TTC549 (cell line): ENCODE data around the gene SORL1.

Experiments used
- FAIRE-seq: peaks from 2 replicates; lab custom pipeline; 2012; peaks lifted over from hg19 to GRCh38; lab: Jason Lieb, UNC

Gene SORL1

GRCh38 chr11:121426476-121427399 lies 25.4 kb upstream of the SORL1 start:
- no peak for FAIRE-seq

GRCh38 chr11:121427400-121427744 lies 24.7 kb upstream of the SORL1 start:
- FAIRE-seq = no peak

DNA sequence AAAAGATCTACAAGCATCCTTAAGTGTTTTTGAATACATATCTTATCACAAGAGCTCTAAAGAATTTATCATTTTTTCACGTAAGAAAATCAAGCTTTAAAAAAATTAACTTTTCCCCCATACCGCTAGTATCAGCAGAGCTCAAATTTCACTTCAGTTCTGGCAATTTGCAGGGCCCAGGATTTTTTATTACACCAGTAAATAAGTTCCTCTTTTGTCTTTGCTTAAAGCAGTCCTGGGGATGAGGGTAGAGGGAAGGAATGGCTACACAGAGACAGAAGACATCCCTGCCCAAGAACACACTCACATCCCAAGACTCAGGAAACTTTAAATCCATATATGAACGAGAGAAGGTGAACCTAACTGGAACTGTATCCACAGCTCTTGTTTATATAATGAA lies 22.6 kb upstream of the SORL1 start:
- no peak for FAIRE-seq

DNA sequence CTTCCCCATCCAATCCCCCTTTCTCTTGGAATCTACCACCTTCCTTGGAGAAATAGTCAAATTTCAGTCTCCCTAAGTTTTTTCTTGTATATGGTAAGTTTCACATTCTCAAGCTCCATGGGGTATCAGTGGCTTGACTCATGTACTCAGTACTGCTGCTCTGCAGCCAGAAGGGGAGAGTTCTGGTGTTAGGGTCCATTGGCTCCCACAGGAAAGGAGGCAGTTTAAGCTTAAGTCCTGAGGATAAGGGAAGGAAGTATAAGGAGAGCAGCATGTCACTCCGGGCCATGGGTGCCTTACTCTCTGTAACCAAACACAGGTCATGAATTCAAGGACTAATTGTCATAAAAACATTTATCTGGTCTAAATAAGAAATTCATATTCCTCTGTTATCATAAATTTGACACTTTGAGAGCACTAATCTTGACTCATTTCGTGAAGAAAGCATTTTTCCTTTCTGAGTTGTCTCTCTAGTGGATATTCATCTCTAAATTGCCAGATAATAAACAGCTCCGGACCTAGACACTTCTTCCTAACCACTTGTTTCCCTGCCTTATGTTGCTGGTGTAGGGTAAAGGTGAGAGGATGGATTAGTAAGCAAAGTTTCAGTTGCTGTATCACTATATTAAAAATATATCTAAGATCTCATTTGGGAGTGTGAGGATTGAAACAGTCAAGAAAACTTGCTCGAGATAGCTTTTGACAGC lies 20.1 kb upstream of the SORL1 start:
- FAIRE-seq = no peak

DNA sequence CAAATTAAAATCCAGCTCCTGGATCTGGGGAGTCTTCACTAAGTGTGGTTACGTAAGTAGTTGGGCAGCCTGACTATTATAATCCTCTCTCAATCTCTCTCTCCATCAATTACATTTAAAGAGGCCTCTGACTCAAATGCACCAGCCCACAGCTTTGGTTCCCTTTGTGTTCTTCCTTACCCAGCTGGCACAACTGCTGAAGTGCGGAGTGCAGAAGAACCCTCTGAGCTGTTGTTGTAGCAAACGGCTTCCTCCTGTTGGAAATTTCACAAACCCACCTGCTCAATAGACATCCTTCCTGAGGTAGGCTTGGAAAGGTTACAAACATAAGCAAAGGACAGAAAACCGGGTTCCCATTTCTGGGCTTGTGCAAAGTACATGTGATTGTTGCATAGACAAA lies 17.0 kb upstream of the SORL1 start:
- FAIRE-seq = no peak

DNA sequence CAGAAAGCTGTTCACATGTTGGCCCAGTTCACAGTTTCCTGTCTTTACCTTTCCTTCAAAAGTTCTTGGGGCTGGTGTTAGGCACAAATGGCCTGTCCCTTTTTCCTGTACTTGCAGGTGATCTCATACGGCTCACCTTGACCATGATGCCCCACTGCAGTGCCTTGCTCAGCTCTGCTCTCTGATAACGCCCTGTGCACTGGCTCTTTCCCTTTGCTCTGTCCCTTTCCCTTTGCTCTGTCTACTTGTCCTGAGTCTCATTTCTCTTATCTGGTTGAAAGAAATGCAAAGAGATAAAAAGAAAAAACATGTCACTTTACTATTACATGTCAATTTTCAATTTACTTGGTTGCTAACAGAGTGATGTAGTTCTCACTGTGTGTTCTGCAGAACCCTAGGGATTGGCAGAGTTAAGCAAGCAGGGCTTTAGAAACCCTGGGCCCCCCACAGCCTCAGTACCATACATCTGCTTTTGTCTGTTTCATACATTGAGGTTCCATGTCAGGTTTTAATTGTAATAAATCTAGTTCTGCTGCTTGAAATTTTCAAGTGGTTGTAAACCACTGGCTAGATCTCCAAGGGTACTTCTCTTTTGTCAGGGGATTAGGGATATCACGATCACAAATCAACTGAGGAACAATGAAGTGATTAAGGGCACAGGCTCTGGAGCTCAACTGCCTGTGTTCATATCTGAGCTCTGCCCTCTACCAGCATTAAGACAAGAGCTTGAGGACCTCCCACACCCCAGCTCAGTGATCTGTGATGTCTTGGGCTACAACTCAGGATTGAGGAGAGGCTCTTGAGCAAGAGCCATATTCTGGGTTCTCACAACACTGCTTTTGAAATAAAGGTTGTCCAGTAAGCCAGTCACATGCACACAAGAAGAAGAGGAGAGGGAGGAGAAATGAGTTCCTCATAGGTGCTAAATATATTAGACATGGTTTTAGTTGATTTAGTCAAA lies 16.3 kb upstream of the SORL1 start:
- no peak for FAIRE-seq

DNA sequence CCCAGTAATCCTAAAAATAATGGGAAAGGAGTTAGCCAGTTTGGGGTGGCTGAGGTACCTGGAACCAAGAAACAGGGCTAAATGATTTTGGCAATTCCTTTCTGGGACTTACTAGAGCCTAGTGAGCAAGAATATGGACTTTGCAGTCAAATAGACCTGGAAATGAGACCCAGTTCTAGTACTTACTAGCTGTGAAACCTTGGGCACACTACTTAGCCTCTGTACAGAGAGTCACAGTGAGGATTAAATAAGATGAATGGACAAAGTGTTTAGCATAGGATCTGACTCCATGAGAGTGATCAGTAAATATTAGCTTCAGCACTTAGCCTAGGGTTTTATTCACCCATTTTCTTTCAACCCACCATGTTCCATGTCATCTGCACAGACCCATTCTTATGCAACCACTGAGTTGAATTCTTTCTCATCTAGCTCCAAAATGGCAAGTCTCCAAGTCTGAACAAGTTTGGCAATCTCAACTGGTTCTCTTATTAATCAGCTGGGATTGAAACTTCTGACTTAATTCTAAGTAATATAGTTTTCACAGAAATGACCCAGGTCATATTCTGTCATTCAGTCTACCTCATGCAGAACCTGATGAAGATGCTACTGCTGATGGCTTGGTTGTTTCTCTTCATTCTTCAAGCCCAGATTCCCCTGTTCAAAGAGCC lies 15.0 kb upstream of the SORL1 start:
- FAIRE-seq = no peak

- FAIRE-seq = no peak
These were observed 14.4 kb upstream of the SORL1 start for GRCh38 chr11:121437686-121438078.

- no peak for FAIRE-seq
These were observed 12.8 kb upstream of the SORL1 start for GRCh38 chr11:121439337-121439736.

GRCh38 chr11:121439759-121440158 lies 12.4 kb upstream of the SORL1 start:
- no peak for FAIRE-seq

- FAIRE-seq = no peak
These were observed 10.6 kb upstream of the SORL1 start for GRCh38 chr11:121441521-121441920.

DNA sequence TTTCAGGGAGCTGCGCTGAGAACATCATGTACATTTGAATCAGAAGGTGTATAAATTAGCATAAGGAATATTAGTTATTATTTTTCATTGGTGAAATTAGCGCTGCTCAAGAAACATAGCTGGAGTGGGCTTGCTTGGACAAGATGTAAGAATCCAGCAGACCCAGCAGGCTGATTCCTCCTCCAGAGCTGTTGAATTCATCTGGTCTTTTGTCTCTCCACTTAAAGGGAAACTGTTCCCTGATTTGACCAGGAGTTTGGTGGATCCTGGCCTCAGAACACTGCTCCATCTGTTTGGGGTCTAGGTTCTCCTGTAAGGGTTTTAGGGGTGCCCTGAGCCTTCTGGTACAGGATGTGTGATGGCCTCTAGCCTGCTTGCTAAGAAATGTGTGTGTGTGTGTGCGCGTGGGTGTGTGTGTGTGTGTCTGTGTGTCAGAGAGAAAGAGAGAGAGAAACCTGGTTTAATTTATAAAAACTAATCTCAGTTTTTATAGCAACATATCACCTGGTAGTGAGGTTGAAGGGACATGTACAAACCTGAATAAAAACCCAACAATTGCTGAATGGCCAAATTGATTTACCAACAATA lies 8.3 kb upstream of the SORL1 start:
- no peak for FAIRE-seq

DNA sequence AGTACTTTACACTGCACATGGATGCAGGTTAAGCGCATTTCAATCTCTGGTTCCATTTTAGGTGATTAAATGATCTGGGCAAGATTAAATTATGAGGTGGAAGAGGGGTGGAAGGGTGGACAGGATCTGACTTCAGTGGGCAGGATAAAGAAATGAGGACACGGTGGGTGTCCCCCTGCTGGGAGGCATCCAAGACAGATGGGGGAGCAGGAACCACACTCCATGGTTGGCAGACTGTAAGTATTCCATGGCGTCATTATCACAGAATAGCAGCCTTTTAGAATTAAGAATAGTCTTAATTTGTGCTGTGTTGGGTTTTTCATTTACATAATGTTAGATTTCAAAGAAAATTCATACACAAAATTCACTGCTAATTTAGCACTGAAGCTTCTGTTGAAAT lies 7.6 kb upstream of the SORL1 start:
- FAIRE-seq = no peak

DNA sequence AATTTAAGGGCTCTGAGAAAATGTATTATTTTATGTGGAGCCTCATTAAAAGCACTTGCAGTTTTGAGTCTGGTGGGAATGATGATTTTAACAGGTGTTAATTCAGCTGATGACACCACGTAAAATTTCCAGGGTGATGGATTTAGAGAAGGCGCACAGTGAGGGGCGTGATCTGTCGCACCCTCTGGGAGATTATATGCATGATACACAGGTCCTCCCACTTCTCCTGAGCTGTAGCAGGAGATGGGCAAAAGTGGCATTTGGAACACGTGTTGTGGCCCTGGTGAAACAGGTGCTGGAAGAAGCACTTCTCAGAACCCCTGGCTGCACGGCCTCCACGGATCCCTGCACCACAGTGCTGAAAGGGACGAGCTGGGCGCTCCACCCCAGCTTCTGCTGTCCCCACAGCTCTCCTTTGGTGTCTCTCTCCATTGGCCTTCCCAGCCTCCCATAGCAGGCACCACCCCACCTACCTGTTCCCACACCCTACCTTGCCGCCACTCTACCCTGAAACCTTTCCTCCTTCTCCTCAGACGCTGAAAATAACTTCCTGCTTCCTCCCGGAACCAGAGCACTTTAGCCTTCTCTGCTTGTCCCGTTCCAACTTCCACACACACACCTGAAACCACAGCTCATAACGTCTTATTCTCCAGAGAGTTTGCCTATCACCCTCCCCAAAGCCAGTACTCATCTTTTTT lies 6.9 kb upstream of the SORL1 start:
- FAIRE-seq = no peak

GRCh38 chr11:121446752-121447156 lies 5.4 kb upstream of the SORL1 start:
- no peak for FAIRE-seq

GRCh38 chr11:121448011-121448410 lies 4.1 kb upstream of the SORL1 start:
- FAIRE-seq = no peak

GRCh38 chr11:121448431-121448941 lies 3.6 kb upstream of the SORL1 start:
- no peak for FAIRE-seq

- no peak for FAIRE-seq
These were observed 3.0 kb upstream of the SORL1 start for GRCh38 chr11:121449123-121449522.

DNA sequence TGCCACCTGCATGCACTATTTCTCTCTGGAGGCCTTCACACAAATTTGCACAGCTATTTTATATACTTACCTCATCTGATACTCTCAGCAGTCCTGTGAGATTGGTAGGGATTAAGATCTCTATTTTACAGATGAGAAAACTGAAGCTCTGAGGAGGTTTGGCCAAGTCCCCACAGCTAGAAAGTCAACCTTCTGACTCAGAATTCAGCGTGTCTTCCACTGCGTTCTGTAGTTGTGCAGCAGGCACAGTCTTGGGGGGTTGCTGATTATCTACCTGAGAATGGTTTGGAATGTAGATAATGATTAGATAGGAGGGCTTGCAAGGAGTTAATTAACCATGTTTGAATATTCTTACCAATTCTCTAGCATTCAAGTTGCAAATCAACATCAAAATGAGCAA lies 2.5 kb upstream of the SORL1 start:
- no peak for FAIRE-seq

DNA sequence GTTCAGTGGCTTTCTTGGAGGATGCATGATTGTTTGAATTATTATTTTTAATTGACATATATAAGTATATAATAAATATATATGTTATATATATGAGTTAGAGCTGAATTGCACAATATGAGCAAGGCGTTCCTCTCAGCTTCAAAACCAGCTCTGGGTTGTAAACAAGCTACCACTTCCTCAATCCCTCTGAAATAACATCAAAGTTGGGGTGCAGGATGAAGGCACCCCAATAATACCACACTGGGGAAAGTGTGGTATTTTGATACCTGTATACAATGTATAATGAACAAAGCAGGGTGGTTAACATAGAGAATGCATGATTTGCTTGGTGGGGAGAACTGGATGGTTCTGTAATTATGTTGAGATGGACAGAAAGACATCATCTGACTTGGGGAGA lies 1.7 kb upstream of the SORL1 start:
- FAIRE-seq = no peak
